Kidney (tissue), 14 donors: ENCODE measurements around the gene SRSF6. TPM values are rescaled to one million over a fixed set of nuclear protein-coding genes. Genes with fewer than 3 reads are reported as not detected.

Experiments used
- DNase-seq, 5 donors: peaks; one replicate each; pipeline ENCODE4 v3.0.0-alpha.2; 2013 to 2020
- FAIRE-seq: peaks from 2 replicates; lab custom pipeline; 2012; peaks lifted over from hg19 to GRCh38; lab: Jason Lieb, UNC
- H3K27ac ChIP-seq, 2 donors: one replicate each; pipeline ENCODE4 v1.7.0; 2013; ENCODE audit warnings: low read depth in 2 of 2, low read length in 2 of 2, inconsistent platforms in 1 of 2
- H3K27me3 ChIP-seq: one replicate; pipeline ENCODE4 v1.7.1; 2013; ENCODE audit warnings: low read length, inconsistent platforms; ENCODE audit not compliant: control insufficient read depth, insufficient read depth
- H3K36me3 ChIP-seq, 3 donors: one replicate each; pipeline versions ENCODE4 v1.7.0 to v1.7.1; 2013; ENCODE audit warnings: low read length in 3 of 3, control low read depth in 1 of 3, inconsistent platforms in 1 of 3; ENCODE audit not compliant: insufficient read depth in 3 of 3, control insufficient read depth in 2 of 3
- H3K4me1 ChIP-seq, 3 donors: one replicate each; pipeline versions ENCODE4 v1.7.0 to v1.7.1; 2013; ENCODE audit warnings: low read length in 3 of 3, inconsistent platforms in 1 of 3, low read depth in 1 of 3; ENCODE audit not compliant: control insufficient read depth in 2 of 3, insufficient read depth in 2 of 3
- H3K4me3 ChIP-seq, 3 donors: one replicate each; pipeline versions ENCODE4 v1.7.0 to v1.8.1; 2013; ENCODE audit warnings: low read length in 3 of 3, control low read depth in 1 of 3, inconsistent platforms in 1 of 3
- H3K9ac ChIP-seq, 3 donors: one replicate each; pipeline versions ENCODE4 v1.7.0 to v1.7.1; 2013; ENCODE audit warnings: low read length in 3 of 3, control low read depth in 1 of 3, inconsistent platforms in 1 of 3
- H3K9me3 ChIP-seq, 3 donors: one replicate each; pipeline versions ENCODE4 v1.7.0 to v1.7.1; 2013; ENCODE audit warnings: low read length in 3 of 3, control low read depth in 1 of 3, inconsistent platforms in 1 of 3; ENCODE audit not compliant: control insufficient read depth in 2 of 3, insufficient read depth in 1 of 3
- intact Hi-C: fragments of 100-400 bp; cut with DNase I; formaldehyde crosslinking; loops from one replicate; pipeline ENCODE4 v1.11.1; 2022
- polyA plus RNA-seq: library from polyadenylated mRNA; stranded (reverse); fragments of 350-450 nt; fragmentation: Illumina TruSeq; extraction: RNeasy Lipid Tissue Mini Kit (QIAGEN cat#74804); gene quantifications from one replicate; pipeline ENCODE4 v1.2.3, GENCODE V29; 2014; ENCODE audit warnings: low read depth, low replicate concordance; ENCODE audit not compliant: insufficient read depth
- total RNA-seq: library from RNA; stranded (reverse); fragmentation: NEBNext Ultra II Directional; extraction: Animal tissue kit (Norgen Biotek cat#: 25700); gene quantifications from one replicate; pipeline ENCODE4 v1.2.1, GENCODE V29; 2021
- TF ChIP-seq, protein P1 (sequence below): IDR thresholded peaks from 3 replicates; pipeline ENCODE4 v1.5.1; 2012; ENCODE audit warnings: mild to moderate bottlenecking, moderate library complexity, borderline replicate concordance; ENCODE audit not compliant: insufficient read depth; ENCODE audit errors: extremely low read depth
- donor health status: control.
- donor health status: control.
- donor health status: control.
- donor health status: control.
- donor health status: control.
- donor health status: DM: yes; HTN: yes; CAD: no.
- donor health status: Normal renal cell carcinoma (clear cell type).

SRSF6 gene
- total and polyA plus RNA-seq, 2 donors from 2014 or later, result 84.9 to 131 TPM

DNA sequence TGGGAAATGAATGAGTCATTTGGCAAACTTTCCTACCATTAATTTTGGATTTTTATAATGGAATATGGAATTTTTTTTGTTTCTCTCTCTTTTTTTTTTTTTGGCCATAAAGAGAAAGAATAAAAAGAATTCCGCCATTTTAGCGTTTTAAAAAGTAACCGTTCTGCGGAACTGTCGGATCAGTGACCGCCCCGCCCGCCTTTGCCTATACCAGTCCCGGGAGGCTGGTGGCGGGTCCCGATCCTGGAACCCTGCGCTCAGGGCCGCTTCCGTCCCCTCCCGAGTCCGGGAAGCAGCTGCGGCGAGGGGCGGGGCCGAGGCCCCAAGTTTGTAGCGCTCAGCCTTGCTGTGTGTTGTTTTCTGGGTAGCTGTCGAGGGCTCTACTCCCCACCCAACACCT lies 50.4 kb downstream of the SRSF6 start:
- H3K27ac ChIP-seq, result no peak overlapping the region
- no peaks in the 10 kb centered on the region for H3K36me3 ChIP-seq
- peaks cover 0 to 5% (median 0%) of the 10 kb centered on the region in 3 donors for H3K4me1 ChIP-seq
- FAIRE-seq (no peak), DNase-seq (peak in 1 of 5 donors; percentile 14)
- peak overlapping the region in 2 of 3 donors; percentile 10 to 60 for H3K4me3 ChIP-seq
- no peaks in the 10 kb centered on the region for H3K9me3 ChIP-seq
- H3K9ac ChIP-seq, result peak overlapping the region in 1 of 3 donors; percentile 61
- H3K27me3 ChIP-seq, result no peaks in the 10 kb centered on the region
- intact Hi-C loops, result no loop called here
- TF ChIP-seq, protein P1, sequence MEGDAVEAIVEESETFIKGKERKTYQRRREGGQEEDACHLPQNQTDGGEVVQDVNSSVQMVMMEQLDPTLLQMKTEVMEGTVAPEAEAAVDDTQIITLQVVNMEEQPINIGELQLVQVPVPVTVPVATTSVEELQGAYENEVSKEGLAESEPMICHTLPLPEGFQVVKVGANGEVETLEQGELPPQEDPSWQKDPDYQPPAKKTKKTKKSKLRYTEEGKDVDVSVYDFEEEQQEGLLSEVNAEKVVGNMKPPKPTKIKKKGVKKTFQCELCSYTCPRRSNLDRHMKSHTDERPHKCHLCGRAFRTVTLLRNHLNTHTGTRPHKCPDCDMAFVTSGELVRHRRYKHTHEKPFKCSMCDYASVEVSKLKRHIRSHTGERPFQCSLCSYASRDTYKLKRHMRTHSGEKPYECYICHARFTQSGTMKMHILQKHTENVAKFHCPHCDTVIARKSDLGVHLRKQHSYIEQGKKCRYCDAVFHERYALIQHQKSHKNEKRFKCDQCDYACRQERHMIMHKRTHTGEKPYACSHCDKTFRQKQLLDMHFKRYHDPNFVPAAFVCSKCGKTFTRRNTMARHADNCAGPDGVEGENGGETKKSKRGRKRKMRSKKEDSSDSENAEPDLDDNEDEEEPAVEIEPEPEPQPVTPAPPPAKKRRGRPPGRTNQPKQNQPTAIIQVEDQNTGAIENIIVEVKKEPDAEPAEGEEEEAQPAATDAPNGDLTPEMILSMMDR, result no peak

DNA sequence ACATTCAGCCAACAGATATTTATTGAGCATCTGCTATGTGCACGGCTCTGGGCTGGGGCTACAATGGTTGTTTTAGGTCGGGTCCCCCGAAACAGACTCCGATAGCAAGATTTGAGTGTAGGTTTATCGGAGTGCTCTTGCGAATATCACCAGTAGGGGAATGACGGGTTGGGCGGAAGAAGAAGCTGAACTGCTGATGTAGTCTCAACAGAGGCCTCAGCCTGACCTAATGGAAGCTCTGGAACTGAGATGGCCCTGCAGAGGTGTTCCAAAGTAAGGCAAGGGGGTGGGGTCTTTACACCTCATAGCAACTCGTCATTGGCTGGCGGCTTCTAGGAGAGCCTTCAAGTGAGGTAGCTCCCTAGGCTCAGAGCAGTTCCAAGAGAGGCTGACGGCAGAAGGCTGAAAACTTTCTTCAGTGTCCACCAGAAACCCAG lies 50.9 kb downstream of the SRSF6 start:
- Histone ChIP-seq H3K27ac (no peak overlapping the region), H3K4me3 (peak overlapping the region in 1 of 3 donors; percentile 60)
- FAIRE-seq, result no peak

DNA sequence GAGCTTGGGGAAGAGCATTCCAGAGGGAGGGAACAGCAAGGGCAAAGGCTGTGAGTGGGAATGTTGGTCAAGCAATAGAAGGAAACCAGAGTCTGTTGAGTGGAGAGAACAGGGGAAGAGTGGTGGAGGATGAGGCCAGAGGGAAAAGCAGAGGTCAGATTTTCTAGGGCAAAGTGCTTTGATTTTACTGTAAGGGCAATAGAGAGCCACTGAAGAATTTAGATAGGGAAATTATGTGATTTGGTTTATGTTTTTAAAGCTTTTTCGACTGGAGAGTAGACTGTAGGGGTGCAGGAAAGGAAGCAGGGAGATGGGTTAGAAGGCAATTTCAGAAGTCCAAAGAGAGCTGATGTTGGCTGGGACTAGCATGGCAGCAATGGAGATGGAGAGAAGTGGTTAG lies 54.2 kb downstream of the SRSF6 start:
- no peak for DNase-seq
- Histone ChIP-seq H3K27ac (no peak overlapping the region), H3K9me3 (no peaks in the 10 kb centered on the region), H3K4me1 (peaks cover 0 to 15% (median 0%) of the 10 kb centered on the region in 3 donors), H3K9ac (no peak overlapping the region), H3K27me3 (no peaks in the 10 kb centered on the region), H3K4me3 (no peak overlapping the region), H3K36me3 (no peaks in the 10 kb centered on the region)
- TF ChIP-seq, protein P1, result no peak
- intact Hi-C loops, result no loop called here
- FAIRE-seq, result no peak

More for the DNA sequence above, 50.9 kb downstream of the SRSF6 start:
- intact Hi-C loops, result no loop called here
- peaks cover 0 to 8% (median 0%) of the 10 kb centered on the region in 3 donors for H3K4me1 ChIP-seq
- no peaks in the 10 kb centered on the region for H3K9me3 ChIP-seq
- H3K9ac ChIP-seq, result no peak overlapping the region
- TF ChIP-seq, protein P1, result no peak
- H3K27me3 ChIP-seq, result no peaks in the 10 kb centered on the region
- DNase-seq, result peak in 1 of 5 donors; percentile 5
- no peaks in the 10 kb centered on the region for H3K36me3 ChIP-seq
